GM19193 (cell line): ENCODE results near the gene MARCO.

Experiments used
- POLR2A ChIP-seq: IDR thresholded peaks from 4 replicates; pipeline ENCODE4 v1.6.1; 2011; ENCODE audit not compliant: insufficient read depth, insufficient read length; ENCODE audit errors: extremely low read depth

The MARCO gene

DNA sequence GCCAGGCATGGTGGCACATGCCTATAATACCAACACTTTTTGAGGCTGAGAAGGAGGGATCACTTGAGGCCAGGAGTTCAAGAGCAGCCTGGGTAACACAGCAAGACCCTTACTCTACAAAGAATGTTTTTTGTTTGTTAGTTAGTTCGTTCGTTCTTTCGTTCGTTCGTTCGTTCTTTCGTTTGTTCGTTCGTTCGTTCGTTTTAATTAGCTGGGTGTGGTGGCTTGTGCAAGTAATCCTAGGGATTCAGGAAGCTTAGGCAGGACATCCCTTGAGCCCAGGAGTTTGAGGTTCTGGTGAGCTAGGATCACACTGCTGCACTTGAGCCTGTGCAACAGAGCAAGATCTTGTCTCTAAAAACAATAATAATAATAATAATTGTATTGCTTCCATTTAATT, 98.7 kb downstream of the MARCO start:
- TF ChIP-seq POLR2A = no peak
